NOMO-1 (cell line): ENCODE measurements around the gene PAAF1.

Experiments
- DNase-seq, 2 experiments: peaks; one replicate each; lab custom pipeline; 2025; ENCODE audit not compliant: unreplicated experiment in 2 of 2; lab: John Stamatoyannopoulos, UW

Gene PAAF1

GRCh38 chr11:73969991-73970800, 93.4 kb downstream of the PAAF1 start:
- no peak for DNase-seq

GRCh38 chr11:73971175-73971719, 94.4 kb downstream of the PAAF1 start:
- DNase-seq: no peak

GRCh38 chr11:73972187-73972586, 95.4 kb downstream of the PAAF1 start:
- no peak for DNase-seq

- DNase-seq: no peak
Observed at GRCh38 chr11:73972620-73973449, 96.0 kb downstream of the PAAF1 start.

- DNase-seq: no peak
Observed at GRCh38 chr11:73974604-73975478, 98.0 kb downstream of the PAAF1 start.

GRCh38 chr11:73975479-73975757, 98.6 kb downstream of the PAAF1 start:
- DNase-seq: no peak

GRCh38 chr11:73976451-73977151, 99.8 kb downstream of the PAAF1 start:
- DNase-seq: no peak

- no peak for DNase-seq
Observed at GRCh38 chr11:73977856-73978519, 101.2 kb downstream of the PAAF1 start.

GRCh38 chr11:73978576-73979086, 101.8 kb downstream of the PAAF1 start:
- DNase-seq: no peak

- peak; percentile 72 to 93 for DNase-seq
Observed at GRCh38 chr11:73980001-73980961, 103.5 kb downstream of the PAAF1 start.
